ENCODE results near the gene KCNMA1. TPM values are rescaled to one million over a fixed set of nuclear protein-coding genes. Genes with fewer than 3 reads are reported as not detected.

Gene KCNMA1
- total and polyA plus RNA-seq, 10 of the 15 experiments (the other 5 are each of a cell fraction or from before 2014, with no cell fraction given) = 8.5 to 77.0 (median 21.3) TPM

GRCh38 chr10:76892766-76893479 is 744.7 kb downstream of the KCNMA1 start:
- 19% methylated on average over 5 of the region's 5 CpGs for whole genome bisulfite sequencing (ENCODE audit: insufficient coverage, insufficient replicate concordance, low lambda C conversion rate, missing lambda C conversion rate)
- no peaks in the 10 kb centered on the region for H3K79me2 ChIP-seq (ENCODE audit: control insufficient read depth, insufficient read depth, low read length)
- RAD21 ChIA-PET (ENCODE audit: unreplicated experiment) = no interaction called here
- H4K20me1 ChIP-seq (ENCODE audit: control insufficient read depth, insufficient read depth) = no peaks in the 10 kb centered on the region
- SMC1A ChIA-PET (ENCODE audit: uncharacterized antibody, unreplicated experiment) = interaction anchor here (0.8 to 1.3 kb wide), 2 partner anchors 10 to 24 kb away, joined by 3 read pairs; no protein-coding TSS in a partner anchor
- no peak for TF ChIP-seq SMAD1 (IDR thresholded peaks at IDR 0.05; ENCODE audit: low read depth, partially characterized antibody)
- no peak for TF ChIP-seq RUNX3 (IDR thresholded peaks at IDR 0.05; ENCODE audit: low read length)
- no peak for TF ChIP-seq NFYA (IDR thresholded peaks at IDR 0.05; ENCODE audit: borderline replicate concordance, low read depth, low read length)
- TF ChIP-seq BCL11A (IDR thresholded peaks at IDR 0.05; ENCODE audit: low read depth, low read length) = no peak
- TF ChIP-seq CEBPB (IDR thresholded peaks at IDR 0.05; ENCODE audit: borderline replicate concordance in 1 of 2, low read depth in 2 of 2, low read length in 2 of 2) = no peak
- TF ChIP-seq LARP7 (IDR thresholded peaks at IDR 0.05) = no peak
- TF ChIP-seq HDGF (IDR thresholded peaks at IDR 0.05) = no peak
- no peak for FAIRE-seq
- POLR2A ChIA-PET = no interaction called here
- no peaks in the 10 kb centered on the region for H3K9me3 ChIP-seq (replicated peaks; ENCODE audit: control insufficient read depth, insufficient read depth, low read length)
- no peak overlapping the region for H3K27ac ChIP-seq (ENCODE audit: control insufficient read depth, insufficient read depth)
- CTCF ChIA-PET = interaction anchor here (1.0 kb wide), 1 partner anchor 8 kb away, joined by 3 read pairs; no protein-coding TSS in a partner anchor
- no peak overlapping the region for H3K9ac ChIP-seq (ENCODE audit: control insufficient read depth, insufficient read depth, low read length)
- in situ Hi-C loops (cut with MboI) (no loop called here), intact Hi-C loops (cut with micrococcal nuclease; ENCODE audit: unreplicated experiment) (no loop called here)
- H3K27me3 ChIP-seq (replicated peaks in 1 of 2; ENCODE audit: control insufficient read depth in 2 of 2, insufficient read depth in 2 of 2, low read length in 1 of 2) = no peaks in the 10 kb centered on the region
- no peak overlapping the region for H2AFZ ChIP-seq (ENCODE audit: control insufficient read depth, low read depth, low read length)
- no TSS peak for BruUV-seq (replicated peaks)
- H3K4me2 ChIP-seq (ENCODE audit: control insufficient read depth, insufficient read depth) = no peak overlapping the region
- ATAC-seq = no peak
- H3K4me3 ChIP-seq = no peak overlapping the region
- no peaks in the 10 kb centered on the region for H3K4me1 ChIP-seq (ENCODE audit: control insufficient read depth, insufficient read depth, low read length)
- DNase-seq (ENCODE audit: low read depth, low spot score) = no peak
- no peaks in the 10 kb centered on the region for H3K36me3 ChIP-seq (ENCODE audit: control insufficient read depth in 2 of 2, insufficient read depth in 2 of 2, low read length in 1 of 2)
